Aorta (tissue), 5 donors: ENCODE results near the gene PCDH1. TPM values are rescaled to one million over a fixed set of nuclear protein-coding genes. Genes with fewer than 3 reads are reported as not detected.

Experiments
- ATAC-seq: fragments of 200-7000 bp; cut with Tn5 transposase; one replicate; pipeline ENCODE4 v1.9.1; 2022; ENCODE audit warnings: moderate library complexity; ENCODE audit not compliant: low FRiP score
- DNase-seq, 2 donors: peaks; one replicate each; pipeline ENCODE4 v3.0.0-alpha.2; 2020
- H3K27ac ChIP-seq, 2 donors: one replicate each; pipeline ENCODE4 v1.5.1; 2013; ENCODE audit warnings: low read length in 2 of 2, mild to moderate bottlenecking in 2 of 2, moderate library complexity in 2 of 2, control low read depth in 1 of 2, inconsistent platforms in 1 of 2, low read depth in 1 of 2
- H3K27me3 ChIP-seq, 2 donors: one replicate each; pipeline ENCODE4 v1.6.1; 2013; ENCODE audit warnings: control low read depth in 1 of 2, low read length in 1 of 2, mild to moderate bottlenecking in 1 of 2, moderate library complexity in 1 of 2; ENCODE audit not compliant: insufficient read depth in 2 of 2, control insufficient read depth in 1 of 2
- H3K36me3 ChIP-seq, 2 donors: one replicate each; pipeline ENCODE4 v1.6.1; 2013; ENCODE audit warnings: control low read depth in 1 of 2, low read length in 1 of 2, mild to moderate bottlenecking in 1 of 2; ENCODE audit not compliant: insufficient read depth in 2 of 2, control insufficient read depth in 1 of 2
- H3K4me1 ChIP-seq, 2 donors: one replicate each; pipeline ENCODE4 v1.6.1; 2013; ENCODE audit warnings: low read length in 2 of 2, control low read depth in 1 of 2, mild to moderate bottlenecking in 1 of 2, moderate library complexity in 1 of 2; ENCODE audit not compliant: insufficient read depth in 2 of 2, control insufficient read depth in 1 of 2
- H3K4me3 ChIP-seq, 2 donors: one replicate each; pipeline ENCODE4 v1.5.1; 2013; ENCODE audit warnings: low read length in 2 of 2, control low read depth in 1 of 2, mild to moderate bottlenecking in 1 of 2
- H3K9me3 ChIP-seq: one replicate; pipeline ENCODE4 v1.6.1; 2013; ENCODE audit warnings: mild to moderate bottlenecking, low read length; ENCODE audit not compliant: control insufficient read depth
- WGBS, 2 donors: extraction: QIAGEN DNeasy Blood & Tissue Kit; methylation state at CpG; one replicate each; pipeline ENCODE4 v1.1.7; 2013; 5-methylcytosine and 5-hydroxymethylcytosine counted together
- intact Hi-C, 2 donors: fragments of 100-400 bp; cut with DNase I; formaldehyde crosslinking; loops; one replicate each; pipeline versions ENCODE4 v1.14.2 to v1.15.0; 2022
- polyA plus RNA-seq, 2 donors: library from polyadenylated mRNA; stranded (reverse); fragments of 200-250 nt; gene quantifications; one replicate each; pipeline ENCODE4 v1.2.3, GENCODE V29; 2013
- total RNA-seq, 2 donors: library from RNA; stranded (reverse); fragmentation: NEBNext Ultra II Directional; extraction: Animal tissue kit (Norgen Biotek cat#: 25700); gene quantifications; one replicate each; pipeline ENCODE4 v1.2.1, GENCODE V29; 2021
- donor health status: healthy with polysubstance abuse.
- donor health status: Bipolar disorder and iron deficiency.
- donor health status: DM: no; HTN: no; CAD: no.
- donor health status: DM: no; HTN: no; CAD: no.
- donor health status: DM: yes; HTN: yes; CAD: no.

The PCDH1 gene
- total and polyA plus RNA-seq, 4 donors: 1.4 to 41.9 (median 15.9) TPM

DNA sequence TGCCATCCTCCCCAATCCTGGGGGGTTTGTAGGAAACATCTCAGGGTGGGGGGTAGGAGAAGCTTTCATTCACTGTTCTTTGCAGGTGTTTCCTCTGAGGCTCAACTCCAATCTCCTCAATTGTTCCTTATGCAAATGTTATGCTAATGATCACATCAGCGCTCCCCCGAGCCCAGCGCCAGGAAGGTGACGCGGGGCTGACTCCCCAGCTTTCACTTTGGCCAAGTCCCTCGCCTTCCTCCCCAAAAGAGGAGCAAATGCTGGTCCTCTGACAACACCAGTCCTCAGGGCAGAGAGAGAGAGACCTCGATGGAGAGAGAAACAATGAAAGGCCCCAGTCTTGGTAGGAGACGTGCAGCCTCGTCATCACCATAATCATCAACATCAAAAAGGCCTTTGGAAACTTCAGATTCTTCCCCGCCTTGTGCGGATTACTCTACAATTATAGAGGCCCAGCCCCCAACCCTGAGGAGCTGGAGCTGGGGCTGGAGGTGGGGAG, 39.1 kb downstream of the PCDH1 start:
- Histone ChIP-seq H3K36me3 (no peaks in the 10 kb centered on the region), H3K4me1 (no peaks in the 10 kb centered on the region), H3K27me3 (no peaks in the 10 kb centered on the region), H3K27ac (no peak overlapping the region), H3K9me3 (no peaks in the 10 kb centered on the region), H3K4me3 (no peak overlapping the region)
- 83 to 86% methylated on average over 11 of the region's 11 CpGs for WGBS, 2 donors
- DNase-seq (no peak), ATAC-seq (no peak)
- intact Hi-C loops: no loop called here

GRCh38 chr5:141838326-141839014, 39.7 kb downstream of the PCDH1 start:
- WGBS, 2 donors: 71% methylated on average over 11 of the region's 11 CpGs
- H3K36me3 ChIP-seq: no peaks in the 10 kb centered on the region
- H3K9me3 ChIP-seq: no peaks in the 10 kb centered on the region
- DNase-seq (no peak), ATAC-seq (no peak)
- no peak overlapping the region for H3K27ac ChIP-seq
- no peaks in the 10 kb centered on the region for H3K27me3 ChIP-seq
- intact Hi-C loops: no loop called here
- H3K4me1 ChIP-seq: no peaks in the 10 kb centered on the region
- no peak overlapping the region for H3K4me3 ChIP-seq

DNA sequence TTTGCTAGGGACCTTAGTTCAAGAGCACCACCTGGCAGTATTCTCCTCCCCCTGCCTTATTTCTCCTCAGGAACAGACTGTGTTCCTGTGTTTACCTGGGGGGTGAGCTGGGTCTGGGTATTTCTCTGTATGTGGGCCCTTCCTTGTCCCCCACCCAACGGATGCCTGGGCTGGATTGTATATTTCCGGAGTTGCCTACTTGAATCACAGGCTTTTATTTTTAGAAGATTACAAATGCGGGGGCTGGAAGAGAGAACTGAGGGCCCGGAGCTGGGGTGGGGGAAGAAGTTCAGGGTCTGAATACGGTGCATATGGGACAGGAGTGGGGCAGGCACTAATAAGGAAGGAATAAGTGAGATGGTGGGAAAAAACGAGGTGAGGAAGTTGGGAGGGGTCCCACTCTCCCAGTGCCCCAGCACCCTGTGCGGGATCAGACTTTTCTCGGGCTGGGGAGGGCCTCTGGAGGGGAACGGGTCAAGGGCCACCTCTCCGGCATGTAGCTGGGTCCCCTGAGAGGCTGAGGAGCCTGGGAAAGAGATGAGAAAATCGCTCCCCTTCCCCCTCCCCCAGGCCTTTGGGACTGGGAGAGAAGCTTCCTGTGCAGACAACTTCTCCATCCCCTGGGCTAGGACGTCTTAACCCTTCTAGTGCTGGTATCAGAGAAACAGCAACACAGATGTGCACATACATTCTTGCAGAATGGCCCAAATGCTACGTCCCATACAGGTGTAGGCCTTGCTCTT, 42.1 kb downstream of the PCDH1 start:
- peak; percentile 24 for ATAC-seq
- H3K27ac ChIP-seq: no peak overlapping the region
- DNase-seq: no peak
- H3K9me3 ChIP-seq: no peaks in the 10 kb centered on the region
- intact Hi-C loops: no loop called here
- no peaks in the 10 kb centered on the region for H3K36me3 ChIP-seq
- WGBS, 2 donors: 10 to 14% methylated on average over 13 of the region's 13 CpGs
- H3K4me3 ChIP-seq: no peak overlapping the region
- H3K27me3 ChIP-seq: no peaks in the 10 kb centered on the region
- no peaks in the 10 kb centered on the region for H3K4me1 ChIP-seq

DNA sequence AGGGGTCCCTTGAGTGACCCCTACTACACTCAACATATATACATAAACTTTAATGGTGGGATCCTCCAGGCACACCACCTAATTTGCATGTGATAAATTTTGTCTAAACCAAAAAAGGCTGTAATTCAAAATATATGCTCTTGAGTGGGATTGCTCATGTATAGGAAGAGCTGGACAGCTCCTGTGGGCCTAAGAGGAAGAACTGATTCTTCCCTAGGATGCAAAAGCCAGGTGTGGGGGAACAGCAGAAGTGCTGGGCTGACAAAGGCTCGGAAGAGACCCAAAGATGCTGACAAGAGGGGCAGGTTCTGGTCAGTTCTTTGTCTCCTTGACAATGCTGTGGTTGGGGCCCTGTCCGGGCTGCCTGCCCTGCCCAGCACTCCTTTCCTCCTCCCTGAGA, 43.9 kb downstream of the PCDH1 start:
- DNase-seq (no peak), ATAC-seq (no peak)
- WGBS, 2 donors: 1 to 59% methylated on average over 2 of the region's 2 CpGs
- Histone ChIP-seq H3K9me3 (no peaks in the 10 kb centered on the region), H3K4me3 (no peak overlapping the region), H3K27ac (no peak overlapping the region), H3K4me1 (no peaks in the 10 kb centered on the region), H3K36me3 (no peaks in the 10 kb centered on the region), H3K27me3 (no peaks in the 10 kb centered on the region)
- intact Hi-C loops: no loop called here

- DNase-seq: no peak
- Histone ChIP-seq H3K36me3 (no peaks in the 10 kb centered on the region), H3K4me3 (no peak overlapping the region), H3K9me3 (no peaks in the 10 kb centered on the region), H3K27ac (no peak overlapping the region), H3K4me1 (no peaks in the 10 kb centered on the region), H3K27me3 (no peaks in the 10 kb centered on the region)
- no peak for ATAC-seq
- intact Hi-C loops: no loop called here
- 91 to 95% methylated on average over 4 of the region's 4 CpGs for WGBS, 2 donors
Observed at GRCh38 chr5:141832131-141832530, 46.1 kb downstream of the PCDH1 start.

GRCh38 chr5:141828162-141828561, 50.0 kb downstream of the PCDH1 start:
- H3K4me1 ChIP-seq: no peaks in the 10 kb centered on the region
- no peaks in the 10 kb centered on the region for H3K36me3 ChIP-seq
- H3K4me3 ChIP-seq: no peak overlapping the region
- ATAC-seq (no peak), DNase-seq (no peak)
- WGBS, 2 donors: 71 to 72% methylated on average over 4 of the region's 4 CpGs
- intact Hi-C loops: no loop called here
- no peaks in the 10 kb centered on the region for H3K9me3 ChIP-seq
- no peak overlapping the region for H3K27ac ChIP-seq
- no peaks in the 10 kb centered on the region for H3K27me3 ChIP-seq

DNA sequence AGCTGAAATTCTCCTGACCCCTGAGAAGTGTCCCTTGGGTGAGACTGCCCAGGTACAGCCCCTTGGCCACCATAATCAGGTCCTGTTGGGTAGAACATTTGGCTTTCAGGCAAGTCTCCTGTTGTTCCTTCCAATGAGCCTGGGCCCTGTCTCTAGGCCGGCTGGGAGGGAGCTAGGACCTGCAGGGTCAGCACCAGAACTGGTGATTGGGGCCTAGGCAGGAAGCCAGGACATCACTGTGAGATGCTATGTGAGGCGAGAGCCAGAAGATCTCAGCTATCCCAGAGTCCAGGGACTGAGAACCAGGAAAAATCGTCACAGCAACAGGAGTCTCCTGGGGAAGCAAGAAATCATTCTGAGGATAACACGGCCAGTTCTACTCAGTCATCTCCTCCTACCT, 51.5 kb downstream of the PCDH1 start:
- Histone ChIP-seq H3K4me1 (no peaks in the 10 kb centered on the region), H3K9me3 (no peaks in the 10 kb centered on the region), H3K36me3 (no peaks in the 10 kb centered on the region), H3K4me3 (no peak overlapping the region), H3K27me3 (no peaks in the 10 kb centered on the region), H3K27ac (no peak overlapping the region)
- DNase-seq (no peak), ATAC-seq (no peak)
- intact Hi-C loops: no loop called here
- WGBS, 2 donors: 76 to 79% methylated on average over 4 of the region's 4 CpGs

DNA sequence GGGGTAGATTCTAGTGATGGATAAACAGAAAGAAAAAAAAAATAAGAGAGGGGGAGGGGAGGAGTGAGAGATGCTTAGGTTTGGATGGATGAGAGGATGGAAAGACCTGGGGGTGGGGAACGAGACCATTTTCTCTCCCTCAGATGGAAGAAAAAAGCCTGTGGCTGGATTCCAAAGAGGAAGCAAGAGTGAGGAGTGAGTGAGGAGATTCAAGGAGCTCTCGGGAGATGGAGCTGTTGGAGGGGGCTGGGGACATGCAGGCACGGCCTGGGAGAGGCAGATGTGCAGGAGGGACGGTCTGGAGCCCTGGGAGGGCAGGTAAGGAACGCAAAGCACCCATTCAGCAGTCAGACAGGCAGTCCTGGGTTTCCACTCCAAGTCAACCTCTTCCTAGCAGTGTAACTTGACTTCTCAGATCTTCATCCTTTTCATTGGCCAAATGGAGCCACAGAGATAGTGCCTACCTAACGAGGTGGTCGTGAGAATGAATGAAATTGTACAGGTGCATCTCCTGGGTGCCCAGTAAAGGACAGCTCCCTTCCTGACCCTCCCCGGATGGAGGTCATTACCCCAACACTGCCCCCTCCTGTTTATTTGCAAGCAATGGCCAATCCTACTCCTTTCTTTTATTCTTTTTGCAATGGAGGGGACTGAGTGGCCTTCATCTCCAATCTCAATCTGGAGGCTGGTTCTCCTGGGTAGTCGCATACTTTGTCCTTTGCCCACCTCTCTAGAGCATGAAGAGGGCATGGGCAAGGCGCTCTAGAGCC, 52.2 kb downstream of the PCDH1 start:
- Histone ChIP-seq H3K27ac (no peak overlapping the region), H3K4me3 (no peak overlapping the region), H3K9me3 (no peaks in the 10 kb centered on the region), H3K4me1 (no peaks in the 10 kb centered on the region), H3K27me3 (no peaks in the 10 kb centered on the region), H3K36me3 (no peaks in the 10 kb centered on the region)
- no peak for ATAC-seq
- intact Hi-C loops: no loop called here
- DNase-seq: peak in 1 of 2 donors; percentile 27
- 60 to 61% methylated on average over 10 of the region's 10 CpGs for WGBS, 2 donors
